Vagina (tissue), 2 donors: Measurements from ENCODE around the gene AHCYL2.

Experiments
- POLR2A ChIP-seq, 2 donors: fragments of 450-650 bp; IDR thresholded peaks; one replicate each; pipeline ENCODE4 v1.6.1; 2017; ENCODE audit warnings: antibody characterized with exemption in 2 of 2, mild to moderate bottlenecking in 2 of 2, moderate library complexity in 2 of 2
- TF ChIP-seq, protein P1 (sequence below), 3 experiments: fragments of 450-650 bp in 2 of 3; fragments of 200-600 bp in 1 of 3; sonication (generic) in 1 of 3; IDR thresholded peaks; one replicate each; pipeline ENCODE4 v1.5.1; 2017 to 2019; ENCODE audit warnings: antibody characterized with exemption in 3 of 3, mild to moderate bottlenecking in 2 of 3, moderate library complexity in 2 of 3

GRCh38 chr7:129255800-129256199 lies 31.0 kb downstream of the AHCYL2 start:
- TF ChIP-seq, protein P1, sequence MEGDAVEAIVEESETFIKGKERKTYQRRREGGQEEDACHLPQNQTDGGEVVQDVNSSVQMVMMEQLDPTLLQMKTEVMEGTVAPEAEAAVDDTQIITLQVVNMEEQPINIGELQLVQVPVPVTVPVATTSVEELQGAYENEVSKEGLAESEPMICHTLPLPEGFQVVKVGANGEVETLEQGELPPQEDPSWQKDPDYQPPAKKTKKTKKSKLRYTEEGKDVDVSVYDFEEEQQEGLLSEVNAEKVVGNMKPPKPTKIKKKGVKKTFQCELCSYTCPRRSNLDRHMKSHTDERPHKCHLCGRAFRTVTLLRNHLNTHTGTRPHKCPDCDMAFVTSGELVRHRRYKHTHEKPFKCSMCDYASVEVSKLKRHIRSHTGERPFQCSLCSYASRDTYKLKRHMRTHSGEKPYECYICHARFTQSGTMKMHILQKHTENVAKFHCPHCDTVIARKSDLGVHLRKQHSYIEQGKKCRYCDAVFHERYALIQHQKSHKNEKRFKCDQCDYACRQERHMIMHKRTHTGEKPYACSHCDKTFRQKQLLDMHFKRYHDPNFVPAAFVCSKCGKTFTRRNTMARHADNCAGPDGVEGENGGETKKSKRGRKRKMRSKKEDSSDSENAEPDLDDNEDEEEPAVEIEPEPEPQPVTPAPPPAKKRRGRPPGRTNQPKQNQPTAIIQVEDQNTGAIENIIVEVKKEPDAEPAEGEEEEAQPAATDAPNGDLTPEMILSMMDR (IDR thresholded peaks at IDR 0.05), result no peak
- no peak for TF ChIP-seq POLR2A (IDR thresholded peaks at IDR 0.05)
